GM19397 (cell line): ENCODE data around the gene ROPN1.
A peak's percentile ranks its signal among the peaks of the same experiment; 100 is the strongest.
"Not testable (repeated sequence)": the region's sequence is repeated elsewhere in the genome, so short reads cannot be mapped to it uniquely, and the experiment has no call there.

Experiments used
- ATAC-seq: cut with Tn5 transposase; IDR thresholded peaks from one replicate; pipeline ENCODE4 v1.9.1; 2021; ENCODE audit warnings: mild to moderate bottlenecking, moderate library complexity; ENCODE audit not compliant: unreplicated experiment

The ROPN1 gene

GRCh38 chr3:124001366-124001765, 9.4 kb upstream of the ROPN1 start:
- ATAC-seq: not testable (repeated sequence)

DNA sequence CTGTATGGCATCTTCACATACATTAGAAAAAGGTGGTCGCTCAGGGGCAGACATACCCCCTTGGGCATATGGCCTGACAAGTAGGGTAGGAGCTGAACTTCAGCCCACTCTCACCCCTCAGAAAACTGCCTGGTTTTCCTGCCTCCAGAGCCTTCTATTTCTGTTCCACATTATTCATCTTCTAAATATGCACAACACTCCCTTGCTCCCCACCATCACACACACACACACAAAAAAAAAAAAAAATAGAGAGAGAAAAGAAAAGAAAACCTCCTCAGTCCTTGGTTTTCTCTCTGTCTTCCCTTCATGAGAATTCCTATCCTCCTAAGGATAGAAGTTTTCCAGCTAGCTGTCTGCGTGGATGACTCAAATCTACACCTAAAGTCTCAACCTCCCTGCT, 5.6 kb upstream of the ROPN1 start:
- ATAC-seq: no peak

DNA sequence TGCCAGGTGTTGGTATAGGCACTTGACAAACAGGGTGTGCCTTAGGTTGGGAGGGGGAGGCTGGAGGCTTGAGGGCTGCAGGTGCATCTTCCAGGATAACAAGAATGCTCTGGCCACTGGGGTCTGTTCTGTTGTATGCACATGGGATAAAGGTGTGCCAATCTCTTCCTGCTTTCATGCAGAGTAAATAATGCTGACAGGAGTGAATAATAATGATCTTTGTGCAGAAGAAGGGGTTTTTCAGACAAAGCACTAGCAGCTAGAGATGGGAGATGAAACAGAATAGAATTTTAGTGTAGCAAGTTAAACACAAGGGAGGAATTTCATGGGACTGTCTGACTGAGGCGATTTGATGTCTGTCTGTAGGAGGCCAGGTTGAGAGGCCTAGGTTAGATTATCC, 1.9 kb upstream of the ROPN1 start:
- ATAC-seq: no peak

- ATAC-seq: no peak
Observed at GRCh38 chr3:123986427-123986826, 5.5 kb downstream of the ROPN1 start.

DNA sequence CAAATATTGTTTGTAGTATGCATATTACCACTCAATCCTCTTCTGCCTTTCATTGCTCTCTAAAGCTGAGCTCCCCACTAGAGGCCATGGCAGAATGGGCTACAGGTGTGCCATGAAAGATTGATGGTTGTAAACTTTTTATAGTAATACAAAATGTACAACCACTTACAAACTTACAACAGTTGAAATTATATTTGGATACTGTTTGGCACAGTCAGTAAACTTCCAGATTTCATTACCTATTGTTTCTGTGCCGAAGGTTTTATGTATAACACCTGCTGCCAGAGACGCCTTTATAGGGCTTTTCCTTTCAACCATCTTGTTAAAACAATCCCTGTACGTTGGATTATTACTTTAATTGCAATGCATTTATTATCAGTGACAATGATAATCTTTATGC, 7.0 kb downstream of the ROPN1 start:
- ATAC-seq: no peak

DNA sequence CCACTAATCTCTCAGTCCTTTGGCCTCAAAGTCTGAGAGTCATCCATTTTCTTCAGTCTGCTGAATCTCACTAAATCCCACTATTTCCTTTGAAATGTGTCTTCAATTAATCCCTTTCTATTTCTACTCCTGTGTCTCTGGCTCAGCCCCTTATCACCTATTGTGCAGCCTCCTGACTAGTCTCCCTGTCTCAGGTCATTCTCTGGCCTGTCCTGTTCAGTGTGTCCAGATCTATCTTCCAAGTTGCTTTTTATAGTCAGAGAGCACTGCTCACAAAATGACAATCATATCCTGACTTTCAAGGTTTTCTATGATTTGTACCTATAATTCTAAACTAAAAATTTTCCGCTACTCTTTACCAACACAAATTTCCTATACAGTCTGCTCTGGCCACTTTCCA, 7.6 kb downstream of the ROPN1 start:
- ATAC-seq: no peak

DNA sequence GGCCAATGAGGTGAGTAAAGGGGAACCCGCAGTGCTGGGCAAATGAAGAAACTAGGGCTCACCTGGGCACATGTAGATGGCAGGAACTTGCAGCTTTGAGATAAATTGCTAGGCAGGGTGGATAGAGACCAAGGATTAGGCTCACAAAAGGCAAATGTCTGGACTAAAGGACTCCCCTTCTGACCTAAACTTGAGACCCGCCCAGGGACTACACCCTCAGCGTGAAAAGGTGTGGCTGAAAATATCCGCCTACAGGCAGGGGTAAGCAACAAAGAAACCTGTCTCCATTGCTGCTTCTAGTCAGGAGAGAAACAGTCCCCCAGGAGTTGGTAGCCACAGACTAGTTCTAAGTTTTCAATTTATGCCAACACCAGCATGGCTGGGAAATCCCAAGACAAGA, 10.6 kb downstream of the ROPN1 start:
- not testable (repeated sequence) for ATAC-seq

GRCh38 chr3:123980539-123980938, 11.4 kb downstream of the ROPN1 start:
- ATAC-seq: no peak

- ATAC-seq: not testable (repeated sequence)
Observed at GRCh38 chr3:123979525-123980501, 12.1 kb downstream of the ROPN1 start.

DNA sequence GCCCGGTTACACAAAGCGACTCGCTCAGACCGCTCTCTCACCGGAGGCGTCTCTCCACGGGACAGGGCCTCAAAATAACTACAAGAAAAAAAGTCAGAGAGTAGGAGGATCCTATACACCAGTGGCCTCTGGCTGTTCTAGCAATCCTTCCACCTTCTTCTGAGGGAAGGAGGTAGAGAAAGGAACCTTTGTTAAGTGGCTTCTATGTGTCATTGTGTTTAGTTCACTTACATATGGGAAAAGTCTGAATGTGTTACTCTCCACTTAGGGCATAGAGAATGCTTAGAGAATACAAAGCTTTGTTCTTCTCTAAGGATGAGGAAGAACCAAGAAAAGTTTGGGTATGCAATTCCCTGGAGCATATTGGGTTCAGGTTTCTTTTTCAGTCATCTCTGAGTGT, 15.0 kb downstream of the ROPN1 start:
- not testable (repeated sequence) for ATAC-seq

DNA sequence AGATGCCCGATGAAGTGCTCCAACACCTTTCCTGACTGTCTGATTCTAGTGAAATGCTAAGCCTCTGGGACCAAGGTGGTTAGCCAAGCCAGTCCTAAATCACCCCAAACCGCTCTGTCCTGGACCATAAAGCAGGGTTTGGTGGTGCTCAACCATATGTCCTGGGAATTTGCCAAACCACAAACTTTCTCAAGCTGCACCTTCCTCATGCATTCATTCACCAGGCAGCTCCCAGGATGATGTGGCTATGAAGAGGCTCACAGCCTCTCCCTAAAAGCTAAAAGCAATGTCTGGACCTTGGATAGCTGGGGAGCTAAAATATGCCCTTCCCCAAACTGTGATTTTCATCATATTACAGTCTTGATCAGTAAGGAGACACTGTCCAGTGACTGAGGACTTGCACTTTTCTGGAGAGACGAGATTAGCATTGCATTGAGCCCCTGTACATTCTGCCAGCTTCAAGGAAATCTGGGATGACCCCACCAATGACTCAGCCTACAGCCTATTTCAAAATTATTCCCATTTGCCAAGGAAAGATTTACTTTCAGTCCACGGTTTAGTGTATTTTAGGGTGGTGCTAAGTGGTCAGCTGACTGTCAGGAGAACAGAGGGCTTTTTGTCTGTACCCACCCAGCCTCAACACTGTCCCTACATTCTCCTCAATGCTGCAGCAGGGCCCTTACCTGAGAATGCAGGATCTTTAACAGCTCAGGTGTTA, 15.6 kb downstream of the ROPN1 start:
- not testable (repeated sequence) for ATAC-seq

GRCh38 chr3:123975030-123975429, 16.9 kb downstream of the ROPN1 start:
- ATAC-seq: not testable (repeated sequence)

- ATAC-seq: no peak
Observed at GRCh38 chr3:123971406-123971805, 20.5 kb downstream of the ROPN1 start.

- ATAC-seq: not testable (repeated sequence)
Observed at GRCh38 chr3:123967260-123967659, 24.7 kb downstream of the ROPN1 start.

GRCh38 chr3:123966799-123967198, 25.1 kb downstream of the ROPN1 start:
- peak; percentile 47 for ATAC-seq

- ATAC-seq: not testable (repeated sequence)
Observed at GRCh38 chr3:123964793-123965192, 27.1 kb downstream of the ROPN1 start.

DNA sequence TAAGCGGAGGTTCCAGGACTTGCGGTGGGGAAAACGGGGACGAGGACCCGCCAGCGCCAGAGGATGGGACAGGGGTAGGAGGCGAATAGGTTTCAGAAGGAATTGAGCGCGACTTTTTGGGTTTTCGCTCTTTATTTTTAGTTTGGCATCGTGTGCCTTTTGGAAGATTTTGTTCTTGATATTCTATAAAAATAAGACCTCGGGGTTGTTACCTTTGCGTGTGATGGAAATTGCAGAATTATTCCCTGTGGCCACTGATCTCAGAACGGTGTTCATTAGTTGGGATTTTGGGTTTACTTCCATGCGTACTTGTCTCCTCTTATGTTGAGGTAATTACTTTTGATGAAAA, 30.4 kb downstream of the ROPN1 start:
- no peak for ATAC-seq

GRCh38 chr3:123960781-123961507, 31.0 kb downstream of the ROPN1 start, which contains the start of gene CCDC14:
CCDC14 (minus strand) TSS chr3:123961229; CDS start chr3:123961173, 56 bp downstream.
- ATAC-seq: peak; percentile 83

DNA sequence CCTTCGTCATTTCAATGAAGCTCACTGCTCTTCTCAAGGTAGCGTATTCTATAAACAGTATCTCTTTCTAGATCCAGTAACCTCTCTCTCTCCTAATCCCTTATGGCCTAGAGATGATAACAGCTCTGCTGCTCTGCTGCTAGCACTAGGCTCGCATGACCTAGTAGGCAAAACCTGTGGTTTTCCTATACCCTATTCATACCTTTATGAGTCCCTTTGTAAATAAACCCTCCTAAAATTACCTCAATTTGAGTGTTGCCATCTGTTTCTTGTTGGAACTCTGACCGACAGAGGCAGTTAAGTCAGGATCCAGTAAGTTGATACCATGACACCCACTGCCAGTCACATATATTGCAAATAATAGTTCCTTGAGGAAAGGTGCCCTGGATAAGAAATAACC, 38.2 kb downstream of the ROPN1 start:
- peak; percentile 89 for ATAC-seq

DNA sequence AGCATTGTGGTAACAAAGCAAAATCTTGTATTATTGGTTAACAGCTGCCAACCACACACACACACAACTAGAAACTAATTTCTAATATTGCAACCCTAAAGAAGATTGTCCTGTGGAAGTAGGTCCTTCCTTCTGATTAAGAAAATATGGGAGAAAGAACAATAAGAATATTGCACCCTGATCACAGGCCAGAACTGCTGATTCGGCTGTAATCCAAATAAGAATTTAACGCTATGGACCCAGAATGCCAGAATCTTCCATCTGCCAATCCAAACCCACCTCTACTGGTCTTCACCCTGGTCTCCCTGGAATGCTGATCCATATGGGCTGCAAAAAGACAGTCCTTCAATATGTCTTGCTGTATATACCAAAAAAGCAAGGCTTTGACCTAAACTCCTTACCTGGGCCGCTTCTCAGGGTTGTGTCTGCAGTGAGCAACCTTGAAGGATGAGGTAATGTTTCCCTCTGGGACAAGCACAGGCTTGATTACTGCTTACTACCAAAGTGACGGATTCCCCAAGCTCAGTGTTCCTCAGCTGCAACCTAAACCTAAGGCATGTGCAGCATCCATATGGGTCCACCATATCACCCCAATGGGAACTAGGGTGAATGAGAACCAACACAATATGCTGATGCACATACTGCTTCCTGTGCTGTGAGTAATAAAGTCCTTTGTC, 38.9 kb downstream of the ROPN1 start:
- ATAC-seq: peak; percentile 33
